NB4 (cell line): ENCODE data around the gene MUC15.

ENCODE experiments used
- TF ChIP-seq, protein P1 (sequence below): IDR thresholded peaks from one replicate; pipeline ENCODE4 v1.5.1; 2012; ENCODE audit warnings: low read depth, low read length
- TF ChIP-seq, protein P2 (sequence below): IDR thresholded peaks from 2 replicates; pipeline ENCODE4 v1.6.1; 2011; ENCODE audit warnings: low read depth, low read length

DNA sequence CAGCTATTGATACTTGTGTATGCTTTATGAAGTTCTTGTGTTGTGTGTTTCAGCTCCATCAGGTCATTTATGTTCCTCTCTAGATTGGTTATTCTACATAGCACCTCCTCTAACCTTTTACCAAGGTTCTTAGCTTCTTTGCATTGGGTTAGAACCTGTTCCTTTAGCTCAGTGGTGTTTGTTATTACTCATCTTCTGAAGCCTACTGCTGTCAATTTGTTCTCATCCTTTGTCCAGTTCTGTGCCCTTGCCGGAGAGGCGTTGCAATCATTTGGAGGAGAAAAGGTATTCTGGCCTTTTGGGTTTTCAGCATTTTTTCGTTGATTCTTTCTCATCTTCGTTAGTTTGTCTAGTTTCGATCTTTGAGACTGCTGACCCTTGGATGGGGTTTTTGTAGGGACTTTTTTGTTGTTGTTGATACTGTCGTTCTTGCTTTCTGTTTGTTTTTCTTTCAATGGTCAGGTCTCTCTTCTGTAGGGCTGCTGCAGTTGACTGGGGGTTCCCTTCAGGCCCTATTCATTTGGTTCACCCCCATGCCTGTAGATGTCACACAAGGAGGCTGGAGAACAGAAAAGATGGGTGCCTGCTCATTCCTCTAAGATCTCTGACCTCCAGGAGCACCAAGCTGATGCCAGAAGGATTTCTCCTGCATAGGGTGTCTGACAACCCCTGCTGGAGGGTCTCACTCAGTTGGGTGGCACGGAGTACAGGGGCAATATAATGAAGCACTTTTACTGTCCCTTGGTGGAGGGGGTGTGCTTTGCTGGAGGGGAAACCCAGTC is 35.9 kb upstream of the MUC15 start:
- TF ChIP-seq, protein P1, sequence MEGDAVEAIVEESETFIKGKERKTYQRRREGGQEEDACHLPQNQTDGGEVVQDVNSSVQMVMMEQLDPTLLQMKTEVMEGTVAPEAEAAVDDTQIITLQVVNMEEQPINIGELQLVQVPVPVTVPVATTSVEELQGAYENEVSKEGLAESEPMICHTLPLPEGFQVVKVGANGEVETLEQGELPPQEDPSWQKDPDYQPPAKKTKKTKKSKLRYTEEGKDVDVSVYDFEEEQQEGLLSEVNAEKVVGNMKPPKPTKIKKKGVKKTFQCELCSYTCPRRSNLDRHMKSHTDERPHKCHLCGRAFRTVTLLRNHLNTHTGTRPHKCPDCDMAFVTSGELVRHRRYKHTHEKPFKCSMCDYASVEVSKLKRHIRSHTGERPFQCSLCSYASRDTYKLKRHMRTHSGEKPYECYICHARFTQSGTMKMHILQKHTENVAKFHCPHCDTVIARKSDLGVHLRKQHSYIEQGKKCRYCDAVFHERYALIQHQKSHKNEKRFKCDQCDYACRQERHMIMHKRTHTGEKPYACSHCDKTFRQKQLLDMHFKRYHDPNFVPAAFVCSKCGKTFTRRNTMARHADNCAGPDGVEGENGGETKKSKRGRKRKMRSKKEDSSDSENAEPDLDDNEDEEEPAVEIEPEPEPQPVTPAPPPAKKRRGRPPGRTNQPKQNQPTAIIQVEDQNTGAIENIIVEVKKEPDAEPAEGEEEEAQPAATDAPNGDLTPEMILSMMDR = no peak
- TF ChIP-seq, protein P2, sequence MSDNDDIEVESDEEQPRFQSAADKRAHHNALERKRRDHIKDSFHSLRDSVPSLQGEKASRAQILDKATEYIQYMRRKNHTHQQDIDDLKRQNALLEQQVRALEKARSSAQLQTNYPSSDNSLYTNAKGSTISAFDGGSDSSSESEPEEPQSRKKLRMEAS = no peak
